K562 (cell line): Measurements from ENCODE around the gene ZNF143. TPM values are rescaled to one million over a fixed set of nuclear protein-coding genes. Genes with fewer than 3 reads are reported as not detected.

ENCODE experiments used
- CHD7 ChIP-seq: fragments of 200-600 bp; sonication (generic); IDR thresholded peaks from one replicate; pipeline ENCODE4 v1.6.1; 2012; ENCODE audit warnings: mild to moderate bottlenecking, low read depth, low read length, inconsistent platforms
- CTCFL ChIP-seq: IDR thresholded peaks from 2 replicates; pipeline ENCODE4 v1.6.1; 2011; ENCODE audit warnings: borderline replicate concordance, low read depth, mild to moderate bottlenecking, moderate library complexity, low read length; ENCODE audit not compliant: insufficient read depth, poor library complexity, severe bottlenecking
- HDAC2 ChIP-seq: fragments of 450-650 bp; IDR thresholded peaks from 2 replicates; pipeline ENCODE4 v1.6.1; 2016; ENCODE audit warnings: mild to moderate bottlenecking
- MYNN ChIP-seq, 2 experiments: sonication (generic); formaldehyde crosslinking in 1 of 2; IDR thresholded peaks; 2 replicates each; pipeline versions ENCODE4 v1.5.0 to v1.6.1; 2016 to 2020; ENCODE audit warnings: antibody characterized with exemption in 1 of 2, missing genetic modification reagents in 1 of 2
- NBN ChIP-seq: fragments of 450-650 bp; IDR thresholded peaks from 2 replicates; pipeline ENCODE4 v1.6.1; 2016; ENCODE audit warnings: low read depth, mild to moderate bottlenecking
- POLR2AphosphoS5 ChIP-seq: IDR thresholded peaks from 2 replicates; pipeline ENCODE4 v1.6.1; 2011; ENCODE audit warnings: mild to moderate bottlenecking, low read depth, low read length, moderate library complexity; ENCODE audit not compliant: control insufficient read depth, insufficient read depth
- PRPF4 ChIP-seq: fragments of 200-400 bp; formaldehyde crosslinking; IDR thresholded peaks from one replicate; pipeline ENCODE4 v1.6.1; 2017; ENCODE audit warnings: low read length, low read depth, mild to moderate bottlenecking; ENCODE audit not compliant: insufficient read depth, poor library complexity, severe bottlenecking
- SRSF3 ChIP-seq: fragments of 200-400 bp; formaldehyde crosslinking; IDR thresholded peaks from 2 replicates; pipeline ENCODE4 v1.6.1; 2016; ENCODE audit warnings: mild to moderate bottlenecking, low read length, moderate library complexity; ENCODE audit not compliant: insufficient read depth
- THRAP3 ChIP-seq: fragments of 450-650 bp; IDR thresholded peaks from 2 replicates; pipeline ENCODE4 v1.6.1; 2016; ENCODE audit warnings: mild to moderate bottlenecking, inconsistent platforms, borderline replicate concordance
- polyA plus RNA-seq, 8 experiments: library from polyadenylated mRNA; depleted of rRNA in 4 of 8; stranded (reverse) in 5 of 8; unstranded in 3 of 8; fragments of >200 nt; fragmentation: Nextera tagmentation in 2 of 8; fragmentation: Illumina TruSeq in 1 of 8; extraction: Ambion mirVana in 2 of 8; extraction: Trizol in 1 of 8; gene quantifications; 2 replicates each; pipeline versions ENCODE4 v1.2.1 to v1.2.3, GENCODE V29; 2011 to 2014; ENCODE audit warnings: inconsistent platforms in 1 of 8, missing spikeins in 1 of 8
- total RNA-seq, 7 experiments: library from RNA; depleted of rRNA in 6 of 7; stranded (reverse); fragments of >200 nt in 6 of 7; fragmentation: Illumina TruSeq in 2 of 7; extraction: Trizol in 2 of 7; gene quantifications; 2 replicates each; pipeline versions ENCODE4 v1.2.1 to v1.2.3, GENCODE V29; 2011 to 2021; ENCODE audit warnings: low replicate concordance in 1 of 7
- TF ChIP-seq, protein P1 (sequence below), 2 experiments: fragments of 200-800 bp in 1 of 2; sonication (Bioruptor generic) in 1 of 2; sonication (generic) in 1 of 2; formaldehyde crosslinking in 1 of 2; IDR thresholded peaks in 1 of 2; conservative IDR thresholded peaks in 1 of 2; 2 replicates each; pipeline versions ENCODE4 v1.5.0 to v1.6.1; 2016 to 2020; ENCODE audit warnings: missing compliant biosample characterization in 1 of 2, missing genetic modification characterization in 1 of 2, missing genetic modification reagents in 1 of 2

Gene ZNF143
- total and polyA plus RNA-seq, 9 of the 15 experiments (the other 6 are each of a cell fraction or from before 2014, with no cell fraction given) = 18.4 to 58.5 (median 27.1) TPM

GRCh38 chr11:9460322-9461062 lies at the start of gene ZNF143 (continued):
- TF ChIP-seq, protein P1, sequence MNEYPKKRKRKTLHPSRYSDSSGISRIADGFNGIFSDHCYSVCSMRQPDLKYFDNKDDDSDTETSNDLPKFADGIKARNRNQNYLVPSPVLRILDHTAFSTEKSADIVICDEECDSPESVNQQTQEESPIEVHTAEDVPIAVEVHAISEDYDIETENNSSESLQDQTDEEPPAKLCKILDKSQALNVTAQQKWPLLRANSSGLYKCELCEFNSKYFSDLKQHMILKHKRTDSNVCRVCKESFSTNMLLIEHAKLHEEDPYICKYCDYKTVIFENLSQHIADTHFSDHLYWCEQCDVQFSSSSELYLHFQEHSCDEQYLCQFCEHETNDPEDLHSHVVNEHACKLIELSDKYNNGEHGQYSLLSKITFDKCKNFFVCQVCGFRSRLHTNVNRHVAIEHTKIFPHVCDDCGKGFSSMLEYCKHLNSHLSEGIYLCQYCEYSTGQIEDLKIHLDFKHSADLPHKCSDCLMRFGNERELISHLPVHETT (CRISPR knock-in tag; conservative IDR thresholded peaks at IDR 0.05 in 1 of 2, IDR thresholded peaks at IDR 0.05 in 1 of 2) = peak in 1 of 2 experiments; percentile 82; a peak in 2 of 4 replicates
- TF ChIP-seq HDAC2 = no peak
- TF ChIP-seq THRAP3 = no peak
- TF ChIP-seq CTCFL = peak; percentile 15
- TF ChIP-seq SRSF3 = 0 out of 2 replicates have a peak, but pooled peaks have one; percentile 84
- no peak for TF ChIP-seq CHD7
- peak; percentile 55; the same call in 1 of the 2 replicates for TF ChIP-seq NBN
- TF ChIP-seq MYNN (IDR thresholded peaks at IDR 0.05) = no peak
- no peak for TF ChIP-seq MYNN (CRISPR knock-in tag; IDR thresholded peaks at IDR 0.05)
- no peak for TF ChIP-seq PRPF4
- TF ChIP-seq POLR2AphosphoS5 = peak; percentile 87
